Limb (tissue), 2 donors: ENCODE results near the gene SNPH.
"Not testable (repeated sequence)": the region's sequence is repeated elsewhere in the genome, so short reads cannot be mapped to it uniquely, and the experiment has no call there.

Experiments used
- DNase-seq, 2 donors: peaks; one replicate each; pipeline ENCODE4 v3.0.0-alpha.2; 2016; ENCODE audit errors: extremely low spot score in 2 of 2

SNPH gene

GRCh38 chr20:1337441-1337840 is 71.3 kb downstream of the SNPH start:
- no peak for DNase-seq

- no peak for DNase-seq
Measured at GRCh38 chr20:1338096-1338495, 72.0 kb downstream of the SNPH start.

- DNase-seq, result no peak
Measured at GRCh38 chr20:1338801-1339200, 72.7 kb downstream of the SNPH start.

GRCh38 chr20:1341561-1342265 is 75.6 kb downstream of the SNPH start:
- DNase-seq, result no peak

GRCh38 chr20:1343446-1344124 is 77.5 kb downstream of the SNPH start:
- DNase-seq, result not testable (repeated sequence)

- DNase-seq, result no peak
Measured at GRCh38 chr20:1345030-1345755, 79.1 kb downstream of the SNPH start.

- no peak for DNase-seq
Measured at GRCh38 chr20:1345756-1346093, 79.6 kb downstream of the SNPH start.

GRCh38 chr20:1346315-1346969 is 80.3 kb downstream of the SNPH start:
- DNase-seq, result no peak

- no peak for DNase-seq
Measured at GRCh38 chr20:1353956-1354355, 87.9 kb downstream of the SNPH start.

- DNase-seq, result no peak
Measured at GRCh38 chr20:1357921-1358671, 92.0 kb downstream of the SNPH start.
